GM13976 (cell line): ENCODE data around the gene PLCB1.

Experiments
- DNase-seq: peaks from one replicate; pipeline ENCODE4 v3.0.0; 2012; ENCODE audit warnings: low spot score
- in situ Hi-C: fragments of 300-500 bp; cut with MboI; formaldehyde crosslinking; loops from one replicate; pipeline ENCODE4 v1.12.0; 2022; ENCODE audit warnings: low sequenced_read_pairs, mixed read lengths, inconsistent platforms; ENCODE audit not compliant: unreplicated experiment
- TF ChIP-seq, protein P1 (sequence below): IDR thresholded peaks from 2 replicates; pipeline ENCODE4 v1.5.1; 2012; ENCODE audit warnings: borderline replicate concordance, mild to moderate bottlenecking; ENCODE audit not compliant: insufficient read depth; ENCODE audit errors: extremely low read depth, missing control alignments, control extremely low read depth

Gene PLCB1

DNA sequence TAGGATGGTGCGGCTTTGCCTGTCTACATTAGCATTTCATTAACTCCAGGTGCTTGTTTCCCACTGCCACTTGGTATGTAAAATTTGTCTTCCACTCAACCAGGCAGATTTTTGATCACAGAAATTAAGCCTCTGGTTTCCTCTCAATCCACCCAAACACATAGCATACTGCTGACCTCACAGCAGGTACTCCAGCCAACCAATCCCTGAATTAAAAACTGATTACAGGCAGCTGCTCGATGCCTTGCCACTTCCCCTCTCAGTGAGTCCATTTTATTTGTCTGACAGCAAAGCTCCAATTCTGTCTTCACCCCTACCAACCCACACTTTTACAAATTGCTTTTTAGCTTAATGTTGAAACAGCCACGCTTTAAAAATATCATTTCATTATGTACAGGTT lies 95.2 kb downstream of the PLCB1 start:
- TF ChIP-seq, protein P1, sequence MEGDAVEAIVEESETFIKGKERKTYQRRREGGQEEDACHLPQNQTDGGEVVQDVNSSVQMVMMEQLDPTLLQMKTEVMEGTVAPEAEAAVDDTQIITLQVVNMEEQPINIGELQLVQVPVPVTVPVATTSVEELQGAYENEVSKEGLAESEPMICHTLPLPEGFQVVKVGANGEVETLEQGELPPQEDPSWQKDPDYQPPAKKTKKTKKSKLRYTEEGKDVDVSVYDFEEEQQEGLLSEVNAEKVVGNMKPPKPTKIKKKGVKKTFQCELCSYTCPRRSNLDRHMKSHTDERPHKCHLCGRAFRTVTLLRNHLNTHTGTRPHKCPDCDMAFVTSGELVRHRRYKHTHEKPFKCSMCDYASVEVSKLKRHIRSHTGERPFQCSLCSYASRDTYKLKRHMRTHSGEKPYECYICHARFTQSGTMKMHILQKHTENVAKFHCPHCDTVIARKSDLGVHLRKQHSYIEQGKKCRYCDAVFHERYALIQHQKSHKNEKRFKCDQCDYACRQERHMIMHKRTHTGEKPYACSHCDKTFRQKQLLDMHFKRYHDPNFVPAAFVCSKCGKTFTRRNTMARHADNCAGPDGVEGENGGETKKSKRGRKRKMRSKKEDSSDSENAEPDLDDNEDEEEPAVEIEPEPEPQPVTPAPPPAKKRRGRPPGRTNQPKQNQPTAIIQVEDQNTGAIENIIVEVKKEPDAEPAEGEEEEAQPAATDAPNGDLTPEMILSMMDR: no peak
- in situ Hi-C loops: no loop called here
- DNase-seq: no peak

DNA sequence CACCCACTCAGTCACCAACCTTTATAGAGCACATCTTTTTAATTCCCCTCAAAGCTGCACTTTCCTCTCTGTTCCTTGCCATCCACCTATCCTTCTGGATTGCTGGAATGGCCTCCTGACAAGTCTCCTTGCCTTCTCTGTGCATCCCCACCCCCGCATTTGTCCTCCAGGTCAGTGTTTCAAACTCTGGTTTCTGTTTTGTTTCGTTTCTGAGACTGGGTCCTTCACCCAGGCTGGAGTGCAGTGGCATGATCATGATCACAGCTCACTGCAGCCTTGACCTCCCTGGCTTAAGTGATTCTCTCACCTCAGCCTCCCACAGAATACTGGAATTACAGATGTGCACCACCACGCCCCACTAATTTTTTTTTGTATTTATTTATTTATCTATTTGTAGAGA lies 96.2 kb downstream of the PLCB1 start:
- no peak for DNase-seq

DNA sequence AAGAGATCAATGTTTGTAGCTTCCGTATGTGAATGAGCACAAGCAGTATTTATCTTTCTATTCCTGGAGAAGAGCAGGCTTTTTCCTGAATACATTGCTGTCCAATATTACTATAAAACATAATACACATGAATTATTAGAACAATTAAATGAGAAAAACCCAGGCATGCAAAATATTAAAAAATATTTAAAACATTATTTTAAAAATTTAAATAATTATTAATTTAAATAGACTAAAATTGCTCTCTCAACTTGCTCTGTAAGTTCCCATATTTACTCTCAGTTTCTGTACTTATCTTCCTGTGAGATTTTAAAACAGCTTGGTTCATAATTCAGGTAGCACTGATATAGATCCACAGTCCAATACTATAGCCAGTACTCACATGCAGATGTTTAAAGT lies 97.0 kb downstream of the PLCB1 start:
- TF ChIP-seq, protein P1: no peak
- in situ Hi-C loops: no loop called here
- DNase-seq: no peak

More for the DNA sequence above, 96.2 kb downstream of the PLCB1 start:
- TF ChIP-seq, protein P1: no peak
- in situ Hi-C loops: no loop called here

DNA sequence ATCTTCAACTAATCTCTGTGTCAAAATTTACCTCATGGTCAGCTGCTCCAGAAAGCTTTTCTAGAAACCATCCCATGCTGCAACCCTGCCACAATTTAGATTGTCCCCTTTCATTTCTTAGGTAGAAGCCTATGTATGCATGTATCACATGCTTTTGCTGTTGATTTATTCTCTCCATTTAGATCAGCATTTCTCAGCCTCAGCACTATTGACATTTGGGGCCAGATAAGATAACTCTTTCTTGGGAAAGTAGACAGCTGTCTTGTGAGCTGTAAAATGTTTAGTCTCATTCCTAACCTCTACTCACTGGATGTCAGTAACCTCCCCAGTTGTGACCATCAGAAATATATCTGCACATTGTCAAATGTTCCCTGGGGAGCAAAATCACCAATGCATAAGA lies 99.0 kb downstream of the PLCB1 start:
- TF ChIP-seq, protein P1: no peak
- in situ Hi-C loops: no loop called here
- no peak for DNase-seq

DNA sequence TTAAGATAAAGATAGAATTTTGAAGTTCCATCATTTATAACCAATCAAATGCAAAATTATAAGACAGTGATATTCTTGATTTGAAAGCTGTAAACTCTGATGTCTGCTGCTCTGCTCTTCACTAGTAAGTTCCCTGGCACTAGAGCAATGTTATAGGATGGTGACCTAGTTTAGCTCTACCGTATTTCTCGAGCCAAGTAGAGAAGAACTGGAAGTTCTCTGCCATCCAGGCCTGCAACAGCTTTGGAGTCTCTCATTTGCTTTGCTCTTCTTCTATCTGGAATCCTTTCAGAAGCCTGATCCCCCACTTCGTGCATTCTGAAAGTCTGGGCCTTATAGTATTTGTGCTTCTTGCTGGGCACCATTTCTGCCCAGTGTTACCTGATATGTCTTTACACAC lies 100.3 kb downstream of the PLCB1 start:
- DNase-seq: no peak
- in situ Hi-C loops: no loop called here
- TF ChIP-seq, protein P1: no peak

DNA sequence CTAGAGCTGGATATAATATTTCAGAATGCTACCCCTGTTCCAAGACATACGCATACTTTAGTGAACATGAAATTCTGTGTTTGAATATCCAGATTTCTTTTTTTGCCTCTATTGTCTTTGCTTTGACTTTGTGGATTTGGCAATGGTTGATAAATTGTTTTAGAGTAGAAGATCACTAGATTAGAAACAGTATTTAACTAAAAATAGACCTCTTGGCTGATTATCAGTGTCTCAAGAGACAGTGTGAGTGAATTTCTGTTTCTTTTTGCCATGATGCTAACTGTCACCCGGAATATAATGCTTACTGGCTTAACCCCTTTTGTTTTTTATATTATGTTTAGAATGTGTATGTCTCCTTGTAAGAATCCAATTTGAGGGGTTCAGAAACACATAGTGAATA lies 102.5 kb downstream of the PLCB1 start:
- TF ChIP-seq, protein P1: no peak
- DNase-seq: no peak
- in situ Hi-C loops: no loop called here

DNA sequence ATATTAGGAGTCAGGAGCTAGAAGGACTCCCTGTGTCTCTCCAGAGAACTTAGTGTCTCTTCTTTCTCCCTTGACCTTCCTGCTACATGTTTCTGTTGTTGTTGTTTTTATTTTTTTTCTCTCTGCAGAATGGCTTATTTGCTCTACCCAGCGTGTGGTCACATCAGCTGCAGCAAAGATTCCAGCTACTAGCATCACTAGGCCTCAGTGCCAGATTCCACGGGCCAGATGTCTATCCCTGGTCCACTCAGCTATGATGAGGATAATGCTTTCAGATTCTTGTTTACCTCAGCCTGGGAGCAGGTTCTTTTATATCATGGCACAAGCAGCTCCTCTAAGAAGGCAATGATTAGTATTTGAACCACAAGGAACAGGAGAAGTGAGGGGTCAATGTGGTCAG lies 110.0 kb downstream of the PLCB1 start:
- in situ Hi-C loops: no loop called here
- no peak for DNase-seq
- TF ChIP-seq, protein P1: no peak
